GM18517 (cell line): ENCODE results near the gene QKI.
"Not testable (repeated sequence)": the region's sequence is repeated elsewhere in the genome, so short reads cannot be mapped to it uniquely, and the experiment has no call there.

Experiments
- ATAC-seq: cut with Tn5 transposase; IDR thresholded peaks from one replicate; pipeline ENCODE4 v1.9.1; 2021; ENCODE audit warnings: mild to moderate bottlenecking, moderate library complexity; ENCODE audit not compliant: unreplicated experiment

Gene QKI

DNA sequence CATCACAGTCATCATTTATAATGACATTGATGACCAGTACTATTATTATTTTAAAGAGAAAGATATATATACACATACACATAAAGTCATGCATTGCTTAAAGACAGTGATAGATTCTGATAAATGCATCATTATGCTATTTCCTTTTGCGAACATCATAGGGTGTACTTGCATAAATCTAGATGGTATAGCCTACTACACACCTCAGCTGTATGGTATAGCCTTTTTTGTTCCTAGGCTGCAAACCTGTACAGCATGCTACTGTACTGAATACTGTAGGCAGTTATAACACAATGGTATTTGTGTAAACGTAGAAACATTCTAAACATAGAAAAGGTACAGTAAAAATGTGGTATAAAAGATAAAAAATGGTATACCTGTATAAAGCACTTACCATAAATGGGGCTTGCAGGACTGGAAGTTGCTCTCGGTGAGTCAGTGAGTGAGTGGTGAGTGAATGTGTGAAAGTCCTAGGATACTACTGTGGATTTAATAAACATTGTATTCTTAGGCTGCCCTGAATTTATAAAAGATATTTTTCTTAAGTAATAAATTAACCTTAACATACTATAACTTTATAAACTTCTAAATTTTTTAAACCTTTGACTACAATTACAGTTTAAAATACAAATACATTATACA, 23.9 kb downstream of the QKI start:
- no peak for ATAC-seq

DNA sequence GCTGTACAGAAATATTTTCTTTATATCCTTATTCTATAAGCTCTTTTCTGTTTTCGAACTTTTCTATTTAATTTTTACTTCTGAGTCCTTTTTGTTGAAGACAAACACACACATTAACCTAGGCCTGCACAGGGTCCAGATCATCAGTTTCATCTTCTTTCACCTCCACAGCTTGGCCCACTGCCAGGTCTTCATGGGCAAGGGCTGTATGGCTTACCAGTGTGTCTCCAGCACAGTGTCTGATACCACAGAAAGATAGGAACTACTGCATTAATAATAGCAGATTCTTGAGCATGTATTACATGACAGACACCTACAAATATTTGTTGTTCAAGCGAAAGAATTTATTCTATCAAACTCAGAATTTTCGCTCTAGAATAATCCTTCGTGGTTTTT, 24.4 kb downstream of the QKI start:
- no peak for ATAC-seq

DNA sequence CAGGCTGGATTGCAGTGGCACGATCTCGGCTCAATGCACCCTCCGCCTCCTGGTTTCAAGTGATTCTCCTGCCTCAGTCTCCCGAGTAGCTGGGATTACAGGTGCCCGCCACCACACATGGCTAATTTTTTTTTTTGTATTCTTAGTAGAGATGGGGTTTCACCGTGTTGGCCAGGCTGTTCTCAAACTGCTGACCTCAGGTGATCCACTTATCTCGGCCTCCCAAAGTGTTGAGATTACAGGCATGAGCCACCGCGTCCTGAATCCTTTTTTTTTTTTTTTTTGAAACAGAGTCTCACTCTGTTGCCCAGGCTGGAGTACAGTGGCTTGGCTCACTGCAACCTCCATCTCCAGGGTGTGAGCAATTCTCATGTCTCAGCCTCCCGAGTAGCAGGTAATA, 24.9 kb downstream of the QKI start:
- not testable (repeated sequence) for ATAC-seq

DNA sequence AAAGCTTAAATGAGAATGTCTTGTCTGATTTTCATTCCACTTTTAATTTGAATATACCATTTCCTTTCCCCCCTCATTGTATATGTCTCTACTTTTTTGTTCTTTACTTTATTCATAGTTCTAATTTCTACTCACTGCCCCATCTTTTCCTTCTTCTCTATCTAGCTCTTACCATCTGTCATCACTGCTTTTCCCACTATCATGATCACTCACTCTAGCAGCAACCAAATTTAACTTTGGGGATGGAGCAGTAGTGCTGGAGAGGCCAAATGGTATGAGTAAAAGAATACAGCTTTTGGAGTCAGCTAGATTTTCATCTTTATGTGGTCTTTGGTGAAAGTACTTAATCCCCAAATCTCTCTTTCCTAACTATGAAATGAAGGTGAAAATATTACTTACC, 25.5 kb downstream of the QKI start:
- no peak for ATAC-seq

DNA sequence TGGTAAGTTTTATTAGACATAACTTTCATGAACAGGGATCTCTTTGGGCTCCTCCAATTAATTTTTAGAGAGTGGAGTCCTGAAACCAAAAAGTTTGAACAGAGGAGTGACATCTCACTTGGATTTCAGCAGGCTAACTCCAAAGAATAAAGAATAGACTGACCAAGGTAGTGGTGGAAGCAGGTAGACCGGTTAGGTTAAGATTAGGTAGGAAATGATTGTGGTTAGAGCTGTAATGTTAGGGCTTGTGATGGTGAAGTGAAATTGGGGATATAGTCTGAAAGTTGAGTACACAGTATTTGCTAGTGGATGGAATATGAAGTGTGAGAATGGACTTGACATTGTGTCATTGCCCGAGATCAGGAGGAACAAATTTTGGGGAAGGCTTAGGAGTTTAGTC, 27.8 kb downstream of the QKI start:
- ATAC-seq = no peak

DNA sequence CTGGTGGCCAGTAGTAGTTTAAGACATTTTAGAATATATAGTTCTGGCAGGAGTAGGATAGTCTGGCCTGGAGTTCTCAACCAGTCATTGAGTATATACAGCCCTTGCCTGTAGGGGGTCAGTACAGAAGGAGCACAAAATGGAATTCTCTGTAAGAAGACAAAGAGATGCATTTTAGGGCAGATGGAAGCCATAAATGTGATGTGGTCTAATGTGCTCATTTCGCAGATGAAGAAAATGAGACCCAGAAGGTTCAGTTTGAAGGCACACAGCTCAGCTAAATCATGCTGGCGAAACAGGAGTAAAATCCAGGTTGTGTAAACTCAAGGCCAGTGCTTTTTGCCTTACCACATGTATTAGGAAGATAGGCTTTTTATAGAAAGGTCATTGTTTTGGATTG, 29.6 kb downstream of the QKI start:
- no peak for ATAC-seq

DNA sequence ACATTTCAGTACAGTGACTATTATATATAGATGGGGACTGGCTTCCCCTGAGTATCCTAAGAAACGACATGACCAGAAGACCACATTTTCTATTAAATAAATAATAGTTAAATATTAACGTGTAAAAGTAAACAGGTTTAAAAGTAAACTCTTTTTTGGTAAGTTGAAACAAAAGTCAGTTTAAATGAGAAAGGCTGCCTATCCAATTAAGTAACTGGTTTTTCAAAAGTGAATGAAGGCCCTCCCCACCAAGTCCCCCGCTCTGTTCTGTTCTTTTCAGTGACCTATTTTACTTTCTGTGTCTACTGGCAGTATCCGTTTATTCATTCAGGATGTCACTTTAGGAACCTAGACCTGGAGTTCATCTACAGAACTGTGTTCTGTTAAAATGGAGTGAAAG, 32.0 kb downstream of the QKI start:
- ATAC-seq = no peak

DNA sequence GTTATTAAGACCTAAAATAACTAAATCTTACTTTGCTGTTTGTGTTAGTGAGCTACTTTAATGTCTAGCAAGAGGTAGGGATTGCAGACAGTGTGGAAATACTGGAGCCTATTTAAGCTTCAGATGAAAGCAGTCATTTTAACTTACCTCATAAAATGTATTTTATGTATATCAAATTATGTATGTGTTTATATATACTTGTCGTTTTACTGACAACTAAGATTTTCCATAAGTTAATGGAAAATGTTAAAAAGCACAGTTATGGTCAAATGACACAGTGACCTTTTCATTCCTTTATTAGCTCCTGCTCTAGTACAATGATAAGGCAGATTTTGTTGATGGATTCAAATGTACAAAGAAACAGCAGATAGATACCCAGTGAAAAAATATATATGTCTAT, 34.6 kb downstream of the QKI start:
- no peak for ATAC-seq

DNA sequence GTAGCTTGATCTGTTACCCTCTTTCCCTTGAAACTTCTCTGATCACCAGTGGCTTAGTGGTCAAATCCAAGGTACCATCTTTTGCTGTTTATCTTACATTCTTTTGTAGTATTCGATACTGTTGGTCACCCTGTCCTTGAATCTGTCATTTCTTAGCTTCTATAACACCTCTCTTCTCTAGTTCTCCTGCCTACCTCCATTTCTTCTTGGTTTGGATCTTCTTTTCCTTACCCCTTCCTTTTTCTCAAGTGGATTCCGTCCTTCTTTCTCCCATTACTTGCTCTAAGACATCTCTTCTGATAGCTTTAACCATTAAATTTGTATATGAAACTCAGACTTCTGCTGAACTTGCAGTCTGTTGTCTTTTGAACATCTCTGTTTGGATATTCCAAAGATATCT, 39.9 kb downstream of the QKI start:
- no peak for ATAC-seq

DNA sequence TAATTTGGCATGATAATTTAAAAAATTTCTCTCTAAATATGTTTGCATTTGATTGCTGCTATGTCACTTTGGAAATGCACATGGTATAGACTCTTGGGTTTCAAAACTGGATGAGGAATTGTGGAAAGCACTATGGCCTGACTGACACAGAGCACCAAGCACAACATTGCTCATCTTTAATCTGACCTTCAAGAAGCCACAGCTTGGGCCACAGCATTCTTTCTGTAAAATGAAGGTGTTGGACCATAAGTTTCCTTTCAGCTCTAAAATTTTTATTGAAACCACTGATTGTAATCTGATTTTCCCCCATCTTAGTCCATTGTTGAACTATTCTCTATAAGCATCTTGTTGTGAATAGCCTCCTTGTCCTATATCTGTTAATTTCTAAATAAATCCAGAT, 41.0 kb downstream of the QKI start:
- ATAC-seq = no peak

DNA sequence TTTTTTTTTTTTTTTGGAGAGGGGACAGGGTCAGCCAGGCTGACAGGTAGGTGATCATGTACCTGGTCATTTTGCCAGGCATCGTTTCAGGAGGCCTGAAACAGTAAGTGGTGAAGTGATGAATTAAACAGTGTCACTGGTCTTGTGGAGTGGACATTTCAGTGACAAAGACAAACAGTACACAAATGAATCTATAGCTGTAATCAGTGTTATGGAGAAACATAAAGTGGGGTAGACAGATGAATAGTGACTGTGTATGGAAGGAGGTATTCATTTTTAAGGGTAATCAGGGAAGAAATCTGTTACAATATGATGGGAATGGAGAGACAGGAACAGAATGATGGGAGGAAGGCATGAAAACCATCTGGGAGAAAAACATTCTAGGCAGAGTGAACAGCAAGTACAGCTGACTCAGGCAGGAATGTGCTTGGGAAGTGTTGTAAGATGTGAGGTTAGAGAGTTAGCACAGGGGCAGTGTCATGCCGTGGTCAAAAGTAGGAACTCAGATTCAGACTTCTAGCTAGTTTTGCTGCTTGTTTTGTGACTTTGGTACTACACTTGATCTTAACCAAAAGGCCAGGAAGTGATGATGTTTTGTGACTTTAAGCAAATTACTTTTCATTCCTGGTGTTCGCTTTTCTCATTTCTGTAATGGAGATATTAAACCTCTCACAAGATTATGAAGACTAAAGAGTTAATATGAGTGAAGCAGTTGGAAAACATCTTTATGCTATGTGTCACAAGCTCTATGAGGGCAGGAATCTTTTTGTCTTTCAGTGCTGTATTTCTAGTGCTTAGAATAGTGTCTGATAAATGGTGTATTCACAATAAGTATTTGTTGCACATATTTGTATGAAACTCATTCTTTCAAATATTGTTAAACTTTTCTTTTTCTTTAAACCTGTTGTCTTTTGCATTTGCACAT, 43.4 kb downstream of the QKI start:
- no peak for ATAC-seq

DNA sequence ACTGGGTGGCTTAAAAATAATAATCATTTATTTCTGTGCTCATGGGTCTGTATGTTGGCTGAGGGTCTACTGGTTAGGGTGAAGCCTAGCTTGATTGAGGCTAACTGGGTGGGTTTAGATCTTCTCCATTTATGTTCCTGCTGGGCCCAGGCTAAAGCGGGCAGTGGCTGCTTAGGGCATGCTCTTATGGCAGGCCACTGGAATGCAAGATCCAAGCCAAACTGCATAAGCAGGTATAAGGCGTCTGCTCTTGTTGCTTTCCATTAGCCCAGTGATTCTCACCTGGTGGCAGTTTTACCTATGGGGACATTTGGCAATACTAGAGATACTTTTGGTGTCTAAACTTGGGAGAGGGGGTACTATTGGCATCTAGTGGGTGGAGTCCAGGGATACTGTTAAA, 44.5 kb downstream of the QKI start:
- no peak for ATAC-seq

DNA sequence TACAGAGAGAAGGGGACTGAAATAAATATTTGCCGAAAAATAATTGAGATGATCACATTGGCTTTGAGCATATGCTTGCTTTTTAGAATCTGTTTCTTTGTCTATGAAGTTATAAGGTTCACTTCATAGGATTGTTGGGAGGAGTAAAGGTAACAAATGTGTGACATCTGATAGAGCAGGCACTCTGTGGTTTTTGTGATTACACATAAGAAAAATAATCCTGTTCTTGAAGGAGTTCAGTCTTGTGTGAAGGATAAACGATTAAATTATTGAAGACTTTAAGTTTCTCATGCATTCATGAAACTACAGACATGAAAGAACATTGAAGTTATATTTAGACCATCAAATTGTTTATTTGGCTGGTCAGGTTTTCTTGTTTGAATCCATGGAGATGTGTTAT, 45.0 kb downstream of the QKI start:
- ATAC-seq = no peak

DNA sequence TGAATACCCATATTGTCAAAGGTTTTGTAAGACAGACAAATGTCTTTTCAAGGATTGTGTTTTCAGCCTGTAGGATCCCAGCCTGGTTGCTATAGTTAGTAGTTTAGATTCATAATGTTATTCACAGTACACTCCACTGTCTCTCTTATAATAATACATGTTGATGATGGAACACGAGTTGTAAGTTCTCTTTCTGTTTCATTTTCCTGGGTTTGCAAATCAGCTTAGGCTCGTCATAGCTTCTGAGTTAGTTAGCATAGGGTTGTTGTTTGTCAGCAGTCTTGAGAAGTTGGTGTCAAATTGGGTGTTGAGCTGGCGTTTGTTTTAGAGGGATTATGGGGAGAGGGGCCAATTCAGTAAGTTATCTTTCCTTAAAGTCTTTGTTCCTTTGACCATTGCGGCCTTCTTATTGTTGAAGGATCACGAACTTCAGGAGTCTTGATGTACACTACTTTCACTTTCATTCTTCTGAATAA, 45.8 kb downstream of the QKI start:
- peak; percentile 95 for ATAC-seq

DNA sequence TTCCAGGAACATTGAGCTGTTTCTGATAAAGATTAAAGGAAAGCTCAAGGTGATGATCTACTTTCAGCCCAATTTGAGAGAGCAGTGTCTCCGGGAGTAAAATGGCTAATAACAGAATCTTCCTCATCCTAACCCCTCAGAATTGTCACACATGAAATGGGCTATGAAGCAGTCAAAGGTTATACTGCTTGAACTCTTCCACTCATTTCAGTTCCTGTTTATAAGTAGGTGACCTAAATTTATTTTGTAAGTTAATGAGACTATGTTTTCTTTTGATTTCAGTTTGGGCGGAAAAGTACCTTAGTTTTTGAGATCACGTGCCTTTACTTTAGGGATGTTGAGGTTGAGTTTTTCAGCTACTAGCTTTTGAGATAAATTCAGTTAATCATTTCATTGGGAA, 47.2 kb downstream of the QKI start:
- ATAC-seq = no peak

DNA sequence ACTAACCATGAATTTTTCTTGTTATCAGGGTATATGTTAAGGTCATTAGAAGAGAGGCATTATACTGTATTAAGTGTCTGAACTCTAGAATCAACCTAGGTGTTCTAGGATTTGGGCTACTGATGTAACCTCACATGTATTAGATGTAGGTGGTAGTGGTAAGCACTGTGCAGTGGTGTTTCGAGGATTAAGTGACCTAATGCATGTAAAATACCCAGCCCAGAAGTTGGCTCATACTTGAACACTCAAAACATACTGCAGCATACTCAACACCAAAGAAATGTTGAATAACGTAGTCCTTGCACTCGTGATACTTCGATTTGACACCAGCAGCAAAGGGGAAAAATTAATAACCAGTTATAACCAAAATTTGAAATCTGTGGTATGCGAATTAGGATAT, 48.7 kb downstream of the QKI start:
- ATAC-seq = no peak

DNA sequence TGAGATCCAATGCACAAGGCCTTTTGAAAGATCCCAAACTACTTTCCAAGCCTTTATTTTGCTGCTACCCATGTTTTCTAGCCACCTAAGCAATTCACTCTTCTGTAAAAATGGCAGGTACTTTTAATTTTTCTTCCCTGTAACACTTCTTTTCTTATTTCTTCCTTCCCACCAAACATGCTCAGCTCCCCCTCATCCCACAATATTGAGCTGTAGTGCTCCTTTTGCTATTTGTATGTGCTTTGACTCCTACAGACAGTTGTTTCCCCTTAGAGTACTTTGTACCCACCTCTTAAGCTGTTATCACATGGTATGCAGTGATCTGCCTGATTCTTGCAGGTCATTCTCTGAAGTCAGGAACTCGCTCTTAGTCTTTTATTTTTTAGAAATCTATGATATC, 49.3 kb downstream of the QKI start:
- no peak for ATAC-seq

DNA sequence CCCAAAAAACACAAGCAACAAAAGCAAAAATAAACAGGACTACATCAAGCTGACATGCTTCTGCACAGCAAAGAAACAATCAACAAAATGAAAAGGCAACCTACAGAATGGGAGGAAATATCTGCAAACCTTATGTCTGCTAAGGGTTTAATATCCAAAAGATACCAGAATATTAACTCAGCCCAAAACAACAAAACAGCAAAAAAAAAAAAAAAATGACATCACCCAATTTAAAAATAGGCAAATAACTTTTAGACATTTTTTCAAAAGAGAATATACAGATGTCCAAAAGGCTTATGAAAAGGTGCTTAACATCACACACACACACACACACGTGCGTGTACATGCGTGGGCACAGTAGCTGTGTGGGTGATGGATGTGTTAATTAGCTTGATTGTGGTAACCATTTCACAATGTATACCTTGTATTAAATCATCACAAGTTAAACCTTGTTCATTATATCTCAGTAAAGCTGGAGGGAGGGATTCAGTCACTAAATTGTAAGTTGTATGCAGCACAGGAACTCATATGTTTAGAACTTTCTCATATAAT, 52.4 kb downstream of the QKI start:
- ATAC-seq = no peak

DNA sequence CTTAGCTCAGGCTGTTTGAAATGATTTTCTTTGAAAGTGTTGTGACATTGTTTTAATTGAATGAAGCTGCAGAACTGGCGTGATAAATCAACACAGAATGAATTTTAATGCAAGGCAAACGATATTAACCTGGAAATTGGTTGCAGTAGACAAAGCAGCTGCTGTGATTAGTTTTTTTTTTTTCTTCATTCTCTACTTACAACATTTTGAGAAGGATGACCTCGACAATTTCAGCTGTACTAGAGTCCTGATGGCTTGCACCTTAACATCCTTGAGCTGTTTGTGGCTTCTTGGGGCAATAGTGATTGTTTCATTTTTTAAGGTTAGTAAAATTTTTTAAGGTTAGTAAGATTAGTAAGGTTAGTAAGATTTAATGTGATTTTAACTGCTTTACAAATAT, 54.2 kb downstream of the QKI start:
- no peak for ATAC-seq

DNA sequence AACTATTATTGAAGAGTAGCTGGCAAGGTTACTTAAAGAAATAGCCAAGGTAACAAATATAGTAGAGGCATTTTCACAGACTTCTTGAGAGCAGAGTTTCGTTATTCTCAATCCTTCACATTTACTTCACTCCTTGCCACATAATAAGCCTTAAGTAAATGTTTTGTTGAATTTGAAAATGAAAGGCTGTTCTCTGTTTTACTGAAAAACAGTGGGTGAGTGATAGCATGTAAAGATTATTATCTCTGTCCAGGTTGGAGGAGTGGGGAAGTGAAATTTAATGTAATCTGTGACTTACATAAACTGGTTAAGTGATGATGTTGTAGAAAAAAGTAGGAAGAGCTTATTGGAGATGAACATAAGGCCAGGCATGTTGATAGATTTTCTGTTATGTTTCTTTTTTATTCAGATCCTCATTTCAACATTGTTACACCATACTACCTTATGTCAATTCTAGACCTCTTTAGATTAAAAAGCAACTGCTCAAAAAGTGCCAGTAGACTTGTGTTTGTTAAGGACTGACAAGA, 55.0 kb downstream of the QKI start:
- ATAC-seq = no peak

DNA sequence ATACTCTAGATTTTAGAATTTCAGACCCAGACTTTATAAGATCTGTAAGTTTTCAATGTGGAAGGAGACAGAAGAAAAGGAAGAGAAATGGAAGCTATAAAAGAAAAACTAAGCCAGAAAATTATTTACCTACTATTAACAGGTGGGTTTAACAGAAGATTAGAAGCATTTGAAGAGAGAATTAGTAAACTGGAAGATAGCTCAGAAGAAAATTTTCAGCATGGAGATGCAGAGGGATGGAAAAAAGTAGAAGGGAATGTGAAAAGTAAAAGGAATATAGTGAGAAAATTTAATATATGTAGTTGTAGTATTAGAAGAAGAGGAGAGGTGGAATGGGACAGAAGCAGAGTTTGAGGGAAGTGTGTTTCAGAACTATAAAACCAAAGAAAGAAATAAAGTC, 56.1 kb downstream of the QKI start:
- no peak for ATAC-seq

DNA sequence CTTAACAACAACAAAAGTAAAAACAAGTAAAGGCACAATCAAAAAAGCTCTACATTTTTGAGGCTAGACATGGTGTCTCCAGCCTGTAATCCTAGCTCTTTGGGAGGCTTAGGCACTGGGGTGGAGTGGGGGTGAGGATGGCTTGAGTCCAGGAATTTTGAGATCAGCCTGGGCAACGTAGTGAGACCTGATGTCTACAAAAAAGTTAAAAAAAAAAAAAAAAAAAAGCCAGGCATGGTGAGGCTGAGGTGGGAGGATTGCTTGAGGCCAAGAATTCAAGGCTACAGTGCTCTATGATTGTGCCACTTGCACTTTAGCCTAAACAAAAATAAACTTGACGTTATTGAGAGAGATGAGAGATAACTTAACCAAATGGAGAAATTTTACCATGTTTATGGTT, 60.1 kb downstream of the QKI start:
- no peak for ATAC-seq
